Measurements from ENCODE around the gene NCAPH2. TPM values are rescaled to one million over a fixed set of nuclear protein-coding genes. Genes with fewer than 3 reads are reported as not detected.

The NCAPH2 gene
- total RNA-seq, 2 experiments from 2014 or later: 136 to 181 TPM

GRCh38 chr22:50479721-50480120 lies 28.3 kb upstream of the NCAPH2 start:
- no peaks in the 10 kb centered on the region for H3K9me3 Mint-ChIP-seq (ENCODE audit: low read depth)
- H3K27me3 Mint-ChIP-seq: peaks cover 16% of the 10 kb centered on the region
- ATAC-seq: no peak
- peaks cover 8% of the 10 kb centered on the region for H3K4me1 Mint-ChIP-seq
- CTCF ChIA-PET: interaction anchor here (0.6 to 1.8 kb wide), 5 partner anchors 9 to 203 kb away, joined by 3 to 6 read pairs (median 4); no protein-coding TSS in a partner anchor
- peak overlapping the region; percentile 48 for H3K4me3 Mint-ChIP-seq
- no peak for DNase-seq
- no peak overlapping the region for H3K27ac Mint-ChIP-seq
- H3K36me3 Mint-ChIP-seq: no peaks in the 10 kb centered on the region

GRCh38 chr22:50481045-50481439 lies 27.0 kb upstream of the NCAPH2 start:
- Mint-ChIP-seq H3K36me3 (no peaks in the 10 kb centered on the region), H3K4me3 (peak overlapping the region; percentile 64), H3K27ac (no peak overlapping the region), H3K9me3 (ENCODE audit: low read depth) (no peaks in the 10 kb centered on the region), H3K4me1 (peaks cover 4% of the 10 kb centered on the region), H3K27me3 (peaks cover 16% of the 10 kb centered on the region)
- no peak for DNase-seq
- no peak for ATAC-seq
- CTCF ChIA-PET: interaction anchor here (0.8 to 2.0 kb wide), 7 partner anchors 8 to 139 kb away, joined by 3 to 9 read pairs (median 4); no protein-coding TSS in a partner anchor

GRCh38 chr22:50481440-50482106 lies 26.5 kb upstream of the NCAPH2 start, which contains the start of gene ADM2:
Gene ADM2, plus strand, starts transcription at chr22:50481543. Its CDS starts 305 bp downstream, at chr22:50481848.
- no peak within 1 kb of the TSS for H3K27ac Mint-ChIP-seq
- H3K36me3 Mint-ChIP-seq: no peaks in the 10 kb centered on the region
- CTCF ChIA-PET: interaction anchor here (0.8 to 2.0 kb wide), 6 partner anchors 8 to 139 kb away, joined by 3 to 9 read pairs (median 4); no protein-coding TSS in a partner anchor
- DNase-seq: peak; percentile 72
- peaks cover 4% of the 10 kb centered on the region for H3K4me1 Mint-ChIP-seq
- H3K9me3 Mint-ChIP-seq (ENCODE audit: low read depth): no peaks in the 10 kb centered on the region
- H3K27me3 Mint-ChIP-seq: peaks cover 16% of the 10 kb centered on the region
- ATAC-seq: peak; percentile 90
- peak within 1 kb of the TSS; percentile 64 for H3K4me3 Mint-ChIP-seq

GRCh38 chr22:50482107-50483074 lies 25.6 kb upstream of the NCAPH2 start:
- CTCF ChIA-PET: interaction anchor here (0.8 to 2.0 kb wide), 3 partner anchors 9 to 17 kb away, joined by 4 to 9 read pairs (median 5); no protein-coding TSS in a partner anchor
- Mint-ChIP-seq H3K4me1 (no peaks in the 10 kb centered on the region), H3K27ac (no peak overlapping the region), H3K9me3 (ENCODE audit: low read depth) (no peaks in the 10 kb centered on the region), H3K4me3 (peak overlapping the region; percentile 64), H3K27me3 (peaks cover 16% of the 10 kb centered on the region), H3K36me3 (no peaks in the 10 kb centered on the region)
- DNase-seq (no peak), ATAC-seq (no peak)

- Mint-ChIP-seq H3K4me3 (no peak overlapping the region), H3K27ac (no peak overlapping the region), H3K4me1 (no peaks in the 10 kb centered on the region), H3K36me3 (no peaks in the 10 kb centered on the region), H3K27me3 (peaks cover 16% of the 10 kb centered on the region), H3K9me3 (ENCODE audit: low read depth) (no peaks in the 10 kb centered on the region)
- no peak for ATAC-seq
- CTCF ChIA-PET: interaction anchor here (1.2 to 2.0 kb wide), 2 partner anchors 10 to 15 kb away, joined by 3 to 9 read pairs; no protein-coding TSS in a partner anchor
- no peak for DNase-seq
Observed at GRCh38 chr22:50483106-50483505, 24.9 kb upstream of the NCAPH2 start.

GRCh38 chr22:50483556-50483955 lies 24.5 kb upstream of the NCAPH2 start:
- Mint-ChIP-seq H3K9me3 (ENCODE audit: low read depth) (no peaks in the 10 kb centered on the region), H3K4me1 (no peaks in the 10 kb centered on the region), H3K27ac (no peak overlapping the region), H3K4me3 (no peak overlapping the region), H3K36me3 (no peaks in the 10 kb centered on the region), H3K27me3 (peaks cover 15% of the 10 kb centered on the region)
- CTCF ChIA-PET: interaction anchor here (1.2 kb wide), 1 partner anchor 15 kb away, joined by 3 read pairs; no protein-coding TSS in a partner anchor
- DNase-seq (no peak), ATAC-seq (no peak)

GRCh38 chr22:50483977-50484853 lies 23.8 kb upstream of the NCAPH2 start:
- ATAC-seq (no peak), DNase-seq (no peak)
- Mint-ChIP-seq H3K9me3 (ENCODE audit: low read depth) (no peaks in the 10 kb centered on the region), H3K4me3 (no peak overlapping the region), H3K36me3 (no peaks in the 10 kb centered on the region), H3K27me3 (peaks cover 9% of the 10 kb centered on the region), H3K27ac (no peak overlapping the region), H3K4me1 (no peaks in the 10 kb centered on the region)
- CTCF ChIA-PET: interaction anchor here (0.9 to 1.7 kb wide), 5 partner anchors 11 to 41 kb away, joined by 3 to 7 read pairs (median 3); partner anchors contain the start of gene SCO2

GRCh38 chr22:50485221-50486131 lies 22.5 kb upstream of the NCAPH2 start:
- ATAC-seq: no peak
- Mint-ChIP-seq H3K27me3 (no peaks in the 10 kb centered on the region), H3K4me3 (no peak overlapping the region), H3K9me3 (ENCODE audit: low read depth) (no peaks in the 10 kb centered on the region), H3K27ac (peak overlapping the region; percentile 3), H3K36me3 (no peaks in the 10 kb centered on the region), H3K4me1 (no peaks in the 10 kb centered on the region)
- no peak for DNase-seq
- CTCF ChIA-PET: interaction anchor here (1.1 to 1.7 kb wide), 3 partner anchors 9 to 40 kb away, joined by 3 to 7 read pairs (median 4); partner anchors contain the start of gene SCO2

- Mint-ChIP-seq H3K4me3 (no peak within 1 kb of the TSS), H3K36me3 (no peaks in the 10 kb centered on the region), H3K27ac (no peak within 1 kb of the TSS), H3K4me1 (peaks cover 8% of the 10 kb centered on the region), H3K27me3 (no peaks in the 10 kb centered on the region), H3K9me3 (ENCODE audit: low read depth) (no peaks in the 10 kb centered on the region)
- CTCF ChIA-PET: interaction anchor here (0.8 to 1.1 kb wide), 2 partner anchors 8 to 11 kb away, joined by 3 to 4 read pairs; no protein-coding TSS in a partner anchor
- no peak for ATAC-seq
- DNase-seq: no peak
Observed at GRCh38 chr22:50486561-50487289, 21.3 kb upstream of the NCAPH2 start, which contains the start of gene MIOX. Gene MIOX, plus strand, starts transcription at chr22:50486859. Its CDS starts 39 bp downstream, at chr22:50486898.

- Mint-ChIP-seq H3K4me3 (no peak overlapping the region), H3K9me3 (ENCODE audit: low read depth) (no peaks in the 10 kb centered on the region), H3K4me1 (peaks cover 8% of the 10 kb centered on the region), H3K27ac (no peak overlapping the region), H3K27me3 (no peaks in the 10 kb centered on the region), H3K36me3 (no peaks in the 10 kb centered on the region)
- CTCF ChIA-PET: interaction anchor here (0.8 to 1.1 kb wide), 2 partner anchors 9 to 10 kb away, joined by 3 to 4 read pairs; no protein-coding TSS in a partner anchor
- DNase-seq (no peak), ATAC-seq (no peak)
Observed at GRCh38 chr22:50487290-50488005, 20.6 kb upstream of the NCAPH2 start.

Measured in activated CD8-positive, alpha-beta memory T cell treated with anti-CD3 and anti-CD28 coated beads, Interleukin-2, amount 10 ng/mL, durations not matched to agents 7 days and 5 days (primary cell).